SK-N-MC (cell line): ENCODE data around the gene RDX.

ENCODE experiments used
- DNase-seq: peaks from one replicate; pipeline ENCODE4 v3.0.0-alpha.2; 2011; ENCODE audit warnings: low read depth, low spot score
- H3K27ac ChIP-seq: fragments of 200-600 bp; sonication (generic); 2 replicates; pipeline ENCODE4 v1.5.1; 2016; ENCODE audit warnings: mixed run types
- H3K36me3 ChIP-seq: fragments of 200-600 bp; sonication (generic); 2 replicates; pipeline ENCODE4 v1.6.1; 2017; ENCODE audit warnings: antibody characterized with exemption, low read length, mixed read lengths; ENCODE audit not compliant: insufficient read depth
- H3K4me3 ChIP-seq: fragments of 200-600 bp; sonication (generic); 2 replicates; pipeline ENCODE4 v1.5.1; 2016
- H3K9ac ChIP-seq: fragments of 200-600 bp; sonication (generic); 2 replicates; pipeline ENCODE4 v1.8.0; 2017; ENCODE audit warnings: mixed run types, mixed read lengths; ENCODE audit not compliant: insufficient read length
- H3K9me3 ChIP-seq: fragments of 200-600 bp; sonication (generic); 2 replicates; pipeline ENCODE4 v1.6.1; 2017; ENCODE audit warnings: low read depth, mild to moderate bottlenecking, antibody characterized with exemption, low read length, moderate library complexity, mixed read lengths
- EZH2 ChIP-seq: fragments of 200-600 bp; sonication (generic); IDR thresholded peaks from one replicate; pipeline ENCODE4 v1.6.1; 2017; ENCODE audit warnings: antibody characterized with exemption
- FOXP2 ChIP-seq: optimal IDR thresholded peaks from 2 replicates; pipeline ENCODE3; 2011; ENCODE audit warnings: mild to moderate bottlenecking, moderate library complexity; ENCODE audit not compliant: insufficient read depth; ENCODE audit errors: extremely low read length, control extremely low read depth
- POLR2AphosphoS5 ChIP-seq: IDR thresholded peaks from 2 replicates; pipeline ENCODE4 v1.6.1; 2012; ENCODE audit warnings: mild to moderate bottlenecking, low read depth, low read length, borderline replicate concordance

RDX gene

DNA sequence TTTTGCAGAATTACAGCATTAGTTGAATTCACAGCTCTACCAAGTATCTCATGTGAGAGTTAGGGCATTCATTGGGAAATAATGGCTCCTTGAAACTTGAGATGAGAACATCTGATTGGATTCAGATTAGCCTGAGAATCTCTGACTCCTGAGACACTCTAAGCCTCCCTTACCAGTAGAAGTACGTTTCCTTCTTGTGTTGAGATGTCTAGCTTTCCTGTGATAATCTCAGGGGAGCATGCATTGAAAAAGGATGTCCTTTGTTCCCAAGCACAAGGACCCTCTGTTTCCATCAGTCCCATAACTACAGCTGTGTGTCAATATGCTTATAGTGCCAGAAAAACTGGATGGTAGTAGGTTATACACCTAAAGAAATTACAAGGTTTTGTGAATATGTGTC is 35.2 kb upstream of the RDX start:
- H3K9ac ChIP-seq = no peak overlapping the region
- no peak overlapping the region for H3K27ac ChIP-seq
- no peak for DNase-seq
- no peaks in the 10 kb centered on the region for H3K36me3 ChIP-seq
- no peaks in the 10 kb centered on the region for H3K9me3 ChIP-seq
- no peak for TF ChIP-seq FOXP2
- TF ChIP-seq EZH2 = no peak
- no peak for TF ChIP-seq POLR2AphosphoS5
- no peak overlapping the region for H3K4me3 ChIP-seq

DNA sequence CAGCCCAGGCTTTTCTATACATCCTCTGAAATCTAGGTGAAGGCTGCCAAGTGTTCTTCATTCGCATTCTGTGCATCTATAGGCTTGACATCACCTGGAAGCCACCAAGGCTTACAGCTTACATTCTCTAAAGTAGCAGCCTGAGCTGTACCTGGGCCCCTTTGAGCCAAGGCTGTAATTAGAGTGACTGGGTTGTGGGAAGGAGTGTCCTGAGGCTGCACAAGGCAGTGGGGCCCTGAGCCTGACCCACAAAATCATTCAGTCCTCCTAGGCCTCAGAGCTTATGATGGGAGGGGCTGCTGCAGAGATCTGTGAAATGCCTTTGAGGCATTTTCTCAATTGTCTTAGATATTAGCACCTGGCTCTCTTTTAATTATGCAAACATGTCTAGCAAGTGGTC is 33.0 kb upstream of the RDX start:
- TF ChIP-seq FOXP2 (no peak), EZH2 (no peak), POLR2AphosphoS5 (no peak)
- no peak for DNase-seq
- H3K9me3 ChIP-seq = no peaks in the 10 kb centered on the region
- no peaks in the 10 kb centered on the region for H3K36me3 ChIP-seq
- no peak overlapping the region for H3K4me3 ChIP-seq
- H3K27ac ChIP-seq = no peak overlapping the region
- H3K9ac ChIP-seq = no peak overlapping the region

DNA sequence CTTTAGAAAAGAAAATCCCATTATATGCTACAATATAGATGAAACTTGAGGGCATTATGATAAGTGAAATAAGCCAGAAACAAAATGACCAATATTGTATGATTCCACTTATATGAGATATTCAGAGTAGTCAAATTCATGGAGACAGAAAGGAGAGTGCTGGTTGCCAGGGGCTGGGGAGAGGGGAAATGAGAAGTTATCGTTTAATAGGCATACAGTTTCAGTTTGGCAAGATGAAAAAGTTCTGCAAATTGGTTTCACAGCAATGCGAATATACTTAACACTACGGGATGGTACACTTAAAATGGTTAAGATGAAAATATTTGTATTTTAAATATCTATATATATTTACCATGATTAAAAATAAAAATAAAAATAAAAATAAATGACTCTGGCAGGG is 31.1 kb upstream of the RDX start:
- Histone ChIP-seq H3K27ac (no peak overlapping the region), H3K9ac (no peak overlapping the region)

DNA sequence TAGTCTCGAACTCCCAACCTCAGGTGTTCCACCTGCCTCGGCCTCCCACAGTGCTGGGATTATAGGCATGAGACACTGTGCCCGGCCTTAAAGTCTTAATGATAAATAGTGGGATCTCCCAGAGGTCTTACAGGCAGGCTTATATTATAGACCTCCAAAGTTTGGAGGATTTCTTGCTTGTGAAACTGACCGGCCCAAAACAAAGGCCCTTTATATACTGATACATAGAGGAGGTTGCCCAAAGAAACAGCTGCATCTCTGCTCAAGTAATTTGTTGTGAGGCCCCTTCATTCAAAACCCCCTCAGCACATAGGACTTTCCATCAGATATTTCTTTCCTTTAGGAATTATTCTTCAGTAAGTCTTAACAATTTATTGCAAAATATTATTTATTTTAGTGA is 27.4 kb upstream of the RDX start:
- Histone ChIP-seq H3K9me3 (no peaks in the 10 kb centered on the region), H3K36me3 (no peaks in the 10 kb centered on the region), H3K9ac (no peak overlapping the region), H3K27ac (no peak overlapping the region), H3K4me3 (no peak overlapping the region)
- DNase-seq = no peak
- TF ChIP-seq EZH2 (no peak), FOXP2 (no peak), POLR2AphosphoS5 (no peak)

More for the DNA sequence above, 31.1 kb upstream of the RDX start:
- no peaks in the 10 kb centered on the region for H3K9me3 ChIP-seq
- no peak overlapping the region for H3K4me3 ChIP-seq
- no peak for DNase-seq
- no peak for TF ChIP-seq POLR2AphosphoS5
- no peak for TF ChIP-seq EZH2
- TF ChIP-seq FOXP2 = no peak
- H3K36me3 ChIP-seq = no peaks in the 10 kb centered on the region

DNA sequence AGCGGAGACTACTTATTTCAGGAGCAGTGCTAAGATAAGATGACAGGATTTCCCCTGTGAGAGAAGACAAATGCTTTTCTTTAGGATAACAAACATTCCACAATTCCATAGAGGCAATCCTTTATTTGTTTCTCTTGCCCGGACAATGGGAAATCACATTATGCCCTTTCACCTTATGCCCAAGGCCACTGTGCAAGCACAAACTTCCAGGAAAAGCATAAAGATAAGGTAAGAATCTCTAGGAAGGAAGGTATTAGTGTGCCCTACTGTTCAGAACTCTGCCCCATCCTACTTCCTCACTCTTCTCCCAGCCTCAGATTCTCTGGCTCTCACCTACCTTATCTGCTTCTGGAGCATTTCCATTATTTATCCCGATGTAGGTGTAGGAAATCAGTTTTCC is 23.1 kb upstream of the RDX start:
- TF ChIP-seq POLR2AphosphoS5 = no peak
- no peak for TF ChIP-seq EZH2
- no peak for TF ChIP-seq FOXP2
- Histone ChIP-seq H3K4me3 (no peak overlapping the region), H3K9me3 (no peaks in the 10 kb centered on the region), H3K27ac (no peak overlapping the region), H3K9ac (no peak overlapping the region), H3K36me3 (no peaks in the 10 kb centered on the region)
- DNase-seq = no peak

DNA sequence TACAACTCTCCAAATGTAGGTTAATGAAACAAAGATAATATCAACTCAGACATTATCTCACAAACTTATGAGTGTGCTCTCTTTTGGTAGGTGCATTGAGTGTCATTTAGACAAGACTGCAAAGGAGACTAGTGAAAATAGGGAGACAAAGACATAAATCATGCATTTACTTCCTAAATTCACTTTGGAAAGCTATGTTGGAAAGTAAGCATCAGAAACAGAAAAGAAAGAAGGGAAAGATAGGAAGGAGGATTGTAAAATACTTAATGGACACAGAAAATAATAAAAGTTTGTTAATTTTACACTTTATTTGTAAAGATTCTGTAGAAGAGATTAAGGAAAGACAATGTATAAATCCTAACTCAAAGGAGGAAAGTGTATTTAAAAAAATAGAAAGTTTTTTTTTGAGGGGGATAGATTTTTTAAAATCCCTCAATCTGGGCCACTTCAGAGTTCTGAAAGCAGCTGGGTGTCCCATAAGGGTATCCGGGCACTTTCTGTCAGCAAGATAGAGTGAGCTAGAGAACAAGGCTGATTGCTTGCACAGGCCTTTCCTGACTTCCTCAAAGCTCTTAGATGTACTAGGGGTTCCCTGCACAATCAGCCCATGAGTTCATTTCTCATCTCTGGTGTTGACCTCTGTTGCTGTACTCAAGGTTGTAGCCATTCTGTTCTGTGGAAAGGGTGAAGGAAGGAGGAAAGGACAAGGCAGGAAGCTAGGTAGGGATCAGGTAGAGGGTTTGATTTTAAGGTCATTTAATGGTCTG is 22.4 kb upstream of the RDX start:
- DNase-seq = no peak
- no peak overlapping the region for H3K4me3 ChIP-seq
- no peak overlapping the region for H3K9ac ChIP-seq
- H3K36me3 ChIP-seq = no peaks in the 10 kb centered on the region
- H3K9me3 ChIP-seq = no peaks in the 10 kb centered on the region
- H3K27ac ChIP-seq = peak overlapping the region; percentile 17; the same call in 1 of the 2 replicates
- TF ChIP-seq EZH2 = no peak
- no peak for TF ChIP-seq POLR2AphosphoS5
- TF ChIP-seq FOXP2 = no peak

DNA sequence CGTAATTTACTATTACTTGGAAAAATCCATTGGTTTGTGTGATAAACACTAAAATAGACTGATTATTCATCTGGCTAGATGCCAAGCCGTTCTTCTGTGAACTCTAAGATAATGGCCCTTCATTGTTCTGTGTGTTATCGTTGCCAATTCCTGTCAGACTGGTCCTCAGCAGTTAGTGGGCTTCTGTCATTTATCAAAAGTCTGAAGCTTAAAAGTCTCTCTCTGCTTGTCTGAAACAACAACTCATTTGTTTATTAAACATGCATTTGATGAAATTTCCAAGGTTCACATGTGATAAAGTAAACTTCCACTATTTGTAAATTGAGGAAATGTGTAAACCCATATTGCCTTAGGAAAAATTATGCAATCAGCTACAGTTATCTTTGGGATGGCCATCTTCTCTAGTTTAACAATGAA is 21.1 kb upstream of the RDX start:
- H3K27ac ChIP-seq = peak overlapping the region; percentile 40
- no peak overlapping the region for H3K9ac ChIP-seq
- 0 out of 2 replicates have a peak overlapping the region, but pooled peaks have one; percentile 16 for H3K4me3 ChIP-seq
- no peaks in the 10 kb centered on the region for H3K9me3 ChIP-seq
- DNase-seq = no peak
- TF ChIP-seq EZH2 = no peak
- TF ChIP-seq POLR2AphosphoS5 = no peak
- no peak for TF ChIP-seq FOXP2
- H3K36me3 ChIP-seq = no peaks in the 10 kb centered on the region

DNA sequence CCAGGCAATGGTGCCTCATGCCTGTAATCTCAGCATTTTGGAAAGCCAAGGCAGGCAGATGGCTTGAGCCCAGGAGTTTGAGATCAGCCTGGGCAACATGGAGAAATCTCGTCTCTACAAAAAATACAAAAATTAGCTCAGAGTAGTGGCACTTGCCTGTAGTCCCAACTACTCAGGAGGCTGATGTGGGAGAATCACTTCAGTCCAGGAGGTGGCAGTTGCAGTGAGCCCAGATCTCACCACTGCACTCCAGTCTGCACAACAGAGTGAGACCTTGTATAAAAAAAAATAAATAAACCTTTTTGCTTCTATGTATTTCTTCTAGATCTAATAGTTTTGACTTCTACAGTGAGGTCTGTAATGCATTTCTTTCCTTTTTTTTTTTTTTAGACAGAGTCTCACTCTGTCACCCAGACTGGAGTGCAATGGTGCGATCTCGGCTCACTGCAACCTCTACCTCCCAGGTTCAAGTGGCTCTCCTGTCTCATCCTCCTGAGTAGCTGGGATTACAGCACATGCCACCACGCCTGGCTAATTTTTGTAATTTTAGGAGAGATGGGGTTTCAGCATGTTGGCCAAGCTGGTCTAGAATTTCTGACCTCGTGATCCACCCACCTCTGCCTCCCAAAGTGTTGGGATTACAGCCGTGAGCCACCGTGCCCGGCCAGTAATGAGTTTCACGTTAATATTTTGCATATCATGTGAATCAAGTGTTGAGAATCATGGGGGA is 18.1 kb upstream of the RDX start:
- no peak for DNase-seq

DNA sequence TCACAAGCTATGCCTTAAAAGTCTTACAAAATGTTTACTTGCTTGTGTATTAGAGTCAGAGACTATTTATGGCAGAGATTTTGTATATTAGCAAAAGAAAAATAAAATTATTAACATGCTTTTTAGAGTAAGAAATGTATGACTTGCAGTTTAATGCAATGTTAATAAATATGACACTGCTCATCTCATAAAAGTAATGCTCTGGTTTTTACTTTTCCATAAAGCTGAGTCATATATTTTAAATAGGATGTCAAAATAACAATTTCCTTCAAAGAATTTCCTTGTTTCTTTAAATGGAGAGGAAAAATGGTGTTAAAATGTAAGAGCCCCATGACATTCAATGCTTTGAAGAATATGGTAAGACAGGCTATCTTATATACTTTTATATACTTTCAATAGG is 16.3 kb upstream of the RDX start:
- Histone ChIP-seq H3K27ac (peak overlapping the region; percentile 67), H3K36me3 (no peaks in the 10 kb centered on the region), H3K4me3 (no peak overlapping the region), H3K9ac (no peak overlapping the region), H3K9me3 (no peaks in the 10 kb centered on the region)
- no peak for DNase-seq
- TF ChIP-seq POLR2AphosphoS5 (no peak), FOXP2 (no peak), EZH2 (no peak)

More for the DNA sequence above, 18.1 kb upstream of the RDX start:
- Histone ChIP-seq H3K4me3 (no peak overlapping the region), H3K36me3 (no peaks in the 10 kb centered on the region), H3K9me3 (no peaks in the 10 kb centered on the region), H3K9ac (no peak overlapping the region), H3K27ac (no peak overlapping the region)
- TF ChIP-seq EZH2 = no peak
- no peak for TF ChIP-seq FOXP2
- no peak for TF ChIP-seq POLR2AphosphoS5
